IMR-90 (cell line): ENCODE data around the gene NHLRC2. TPM values are rescaled to one million over a fixed set of nuclear protein-coding genes. Genes with fewer than 3 reads are reported as not detected.

Source experiments
- ATAC-seq: fragments of 200-7000 bp; cut with Tn5 transposase; 2 replicates; pipeline ENCODE4 v1.9.1; 2020; ENCODE audit warnings: low read depth, mild to moderate bottlenecking, moderate library complexity
- BruUV-seq: library from RNA; stranded (reverse); fragments of 400-500 nt; replicated peaks from 2 replicates; lab custom pipeline; 2021; lab: Mats Ljungman, UMichigan
- CTCF ChIA-PET: fragments of 300-600 bp; formaldehyde crosslinking; extraction: SDS; loops from one replicate; lab custom pipeline; 2021; ENCODE audit warnings: antibody characterized with exemption; lab: Yijun Ruan, JAX
- POLR2A ChIA-PET: fragments of 300-600 bp; sonication (Branson Sonifier 250); formaldehyde crosslinking; loops from one replicate; lab custom pipeline; 2022; ENCODE audit warnings: antibody characterized with exemption; ENCODE audit not compliant: unreplicated experiment; lab: Charles Lee
- DNase-seq: peaks from one replicate; pipeline ENCODE4 v3.0.0; 2013
- H2AFZ ChIP-seq: replicated peaks from 2 replicates; pipeline ENCODE3; 2013; ENCODE audit warnings: low read length, mild to moderate bottlenecking; ENCODE audit not compliant: poor library complexity
- H2AK5ac ChIP-seq: 2 replicates; pipeline ENCODE4 v1.6.1; 2013; ENCODE audit warnings: low read depth, low read length, inconsistent platforms
- H2AK9ac ChIP-seq: replicated peaks from 2 replicates; pipeline ENCODE3; 2013; ENCODE audit warnings: mild to moderate bottlenecking, low read depth, low read length, moderate library complexity; ENCODE audit not compliant: poor library complexity
- H2BK120ac ChIP-seq: 2 replicates; pipeline ENCODE4 v1.6.1; 2013; ENCODE audit warnings: low read depth, low read length, inconsistent platforms
- H2BK15ac ChIP-seq: 3 replicates; pipeline ENCODE4 v1.6.1; 2013; ENCODE audit warnings: low read depth, low read length, inconsistent platforms
- H2BK20ac ChIP-seq: 2 replicates; pipeline ENCODE4 v1.6.1; 2013; ENCODE audit warnings: low read depth, mild to moderate bottlenecking, inconsistent platforms, low read length, moderate library complexity
- H2BK5ac ChIP-seq: 2 replicates; pipeline ENCODE4 v1.6.1; 2013; ENCODE audit warnings: mild to moderate bottlenecking, low read depth, low read length, inconsistent platforms; ENCODE audit not compliant: poor library complexity, severe bottlenecking
- H3K14ac ChIP-seq: replicated peaks from 2 replicates; pipeline ENCODE4 v1.6.1; 2013; ENCODE audit warnings: low read depth, low read length, inconsistent platforms
- H3K18ac ChIP-seq: 2 replicates; pipeline ENCODE4 v1.6.1; 2013; ENCODE audit warnings: low read depth, low read length, control low read depth
- H3K23ac ChIP-seq: 2 replicates; pipeline ENCODE4 v1.6.1; 2013; ENCODE audit warnings: low read depth, low read length, inconsistent platforms
- H3K27ac ChIP-seq: 2 replicates; pipeline ENCODE4 v1.5.1; 2013; ENCODE audit warnings: mild to moderate bottlenecking, control low read depth, low read length; ENCODE audit not compliant: insufficient read depth
- H3K27me3 ChIP-seq: 2 replicates; pipeline ENCODE4 v1.6.1; 2013; ENCODE audit warnings: low read length; ENCODE audit not compliant: control insufficient read depth, insufficient read depth
- H3K36me3 ChIP-seq: 2 replicates; pipeline ENCODE4 v1.6.1; 2013; ENCODE audit warnings: low read length, mixed read lengths; ENCODE audit not compliant: control insufficient read depth, insufficient read depth
- H3K4ac ChIP-seq: 2 replicates; pipeline ENCODE4 v1.6.1; 2013; ENCODE audit warnings: low read depth, low read length, inconsistent platforms
- H3K4me1 ChIP-seq: 2 replicates; pipeline ENCODE4 v1.6.1; 2013; ENCODE audit warnings: low read length, mixed read lengths; ENCODE audit not compliant: control insufficient read depth, insufficient read depth
- H3K4me2 ChIP-seq: 2 replicates; pipeline ENCODE4 v1.6.1; 2013; ENCODE audit warnings: low read depth, mild to moderate bottlenecking, control low read depth, low read length, moderate library complexity
- H3K4me3 ChIP-seq: 2 replicates; pipeline ENCODE4 v1.5.1; 2013; ENCODE audit warnings: low read depth, mild to moderate bottlenecking, control low read depth, low read length, moderate library complexity; ENCODE audit not compliant: insufficient read depth
- H3K56ac ChIP-seq: 2 replicates; pipeline ENCODE4 v1.6.1; 2013; ENCODE audit warnings: low read length, inconsistent platforms; ENCODE audit not compliant: insufficient read depth; ENCODE audit errors: extremely low read depth
- H3K79me1 ChIP-seq, 2 experiments: 2 replicates each; pipeline ENCODE4 v1.6.1; 2013; ENCODE audit warnings: low read length in 2 of 2, inconsistent platforms in 1 of 2, low read depth in 1 of 2
- H3K9ac ChIP-seq: 2 replicates; pipeline ENCODE4 v1.6.1; 2013; ENCODE audit warnings: low read depth, low read length, control low read depth
- H3K9me1 ChIP-seq: 2 replicates; pipeline ENCODE4 v1.6.1; 2013; ENCODE audit warnings: low read length, inconsistent platforms; ENCODE audit not compliant: insufficient read depth
- H3K9me3 ChIP-seq: 2 replicates; pipeline ENCODE4 v1.6.1; 2013; ENCODE audit warnings: low read length; ENCODE audit not compliant: control insufficient read depth, insufficient read depth
- H4K20me1 ChIP-seq: 2 replicates; pipeline ENCODE4 v1.6.1; 2013; ENCODE audit warnings: low read length, inconsistent platforms; ENCODE audit not compliant: insufficient read depth
- H4K5ac ChIP-seq: 2 replicates; pipeline ENCODE4 v1.6.1; 2013; ENCODE audit warnings: mild to moderate bottlenecking, low read depth, low read length, control low read depth
- H4K8ac ChIP-seq, 2 experiments: 2 replicates each; pipeline ENCODE4 v1.6.1; 2013; ENCODE audit warnings: low read depth in 2 of 2, low read length in 2 of 2, control low read depth in 1 of 2, inconsistent platforms in 1 of 2
- H4K91ac ChIP-seq: 2 replicates; pipeline ENCODE4 v1.6.1; 2013; ENCODE audit warnings: low read depth, low read length, inconsistent platforms; ENCODE audit not compliant: insufficient read depth
- BHLHE40 ChIP-seq: fragments of 150-350 bp; IDR thresholded peaks from 2 replicates; pipeline ENCODE4 v1.6.1; 2016; ENCODE audit warnings: mild to moderate bottlenecking, low read depth, low read length
- CEBPB ChIP-seq: IDR thresholded peaks from 2 replicates; pipeline ENCODE4 v1.6.1; 2012; ENCODE audit warnings: low read depth, low read length, improper control_type of control experiment
- MAFK ChIP-seq: IDR thresholded peaks from 2 replicates; pipeline ENCODE4 v1.6.1; 2012; ENCODE audit warnings: low read depth, low read length, improper control_type of control experiment
- MAZ ChIP-seq: IDR thresholded peaks from 2 replicates; pipeline ENCODE4 v1.6.1; 2012; ENCODE audit warnings: low read depth, mild to moderate bottlenecking, low read length, improper control_type of control experiment, moderate library complexity, borderline replicate concordance
- MXI1 ChIP-seq: IDR thresholded peaks from 2 replicates; pipeline ENCODE4 v1.6.1; 2012; ENCODE audit warnings: low read depth, mild to moderate bottlenecking, low read length, moderate library complexity, borderline replicate concordance
- NFE2L2 ChIP-seq: fragments of 150-350 bp; IDR thresholded peaks from 2 replicates; pipeline ENCODE4 v1.6.1; 2016; ENCODE audit warnings: low read depth, mild to moderate bottlenecking, low read length
- POLR2A ChIP-seq: IDR thresholded peaks from 2 replicates; pipeline ENCODE4 v1.6.1; 2012; ENCODE audit warnings: mild to moderate bottlenecking, low read depth, low read length
- RAD21 ChIP-seq: IDR thresholded peaks from 2 replicates; pipeline ENCODE4 v1.6.1; 2012; ENCODE audit warnings: low read length, improper control_type of control experiment
- RCOR1 ChIP-seq: IDR thresholded peaks from 2 replicates; pipeline ENCODE4 v1.6.1; 2012; ENCODE audit warnings: mild to moderate bottlenecking, low read length, improper control_type of control experiment; ENCODE audit not compliant: insufficient replicate concordance
- RFX5 ChIP-seq: IDR thresholded peaks from 2 replicates; pipeline ENCODE4 v1.8.0; 2012; ENCODE audit warnings: low read depth, mild to moderate bottlenecking, low read length, moderate library complexity
- WGBS, 2 experiments: methylation state at CpG; one replicate each; pipeline versions ENCODE4 v1.1.5 to v1.1.7; 2013; ENCODE audit warnings: missing lambda C conversion rate in 2 of 2; ENCODE audit not compliant: insufficient read length in 1 of 2; ENCODE audit errors: extremely low coverage in 2 of 2; 5-methylcytosine and 5-hydroxymethylcytosine counted together
- dilution Hi-C: fragments of 300-500 bp; cut with HindIII; formaldehyde crosslinking; loops from one replicate; pipeline ENCODE4 v1.14.3; 2018; ENCODE audit warnings: low sequenced_read_pairs; ENCODE audit not compliant: unreplicated experiment
- in situ Hi-C: fragments of 300-500 bp; cut with MboI; formaldehyde crosslinking; loops from 3 replicates; pipeline ENCODE4 v1.14.3; 2019; ENCODE audit warnings: low sequenced_read_pairs, inconsistent platforms, mixed read lengths
- intact Hi-C: fragments of 100-400 bp; cut with micrococcal nuclease; formaldehyde crosslinking; loops from 2 replicates; pipeline ENCODE4 v1.10.0; 2022
- polyA plus RNA-seq, 3 experiments: library from polyadenylated mRNA; depleted of rRNA; stranded (reverse); fragments of >200 nt; gene quantifications; 2 replicates each; pipeline ENCODE4 v1.2.3, GENCODE V29; 2012; ENCODE audit warnings: low replicate concordance in 1 of 3
- total RNA-seq: library from RNA; depleted of rRNA; stranded (reverse); fragments of >200 nt; gene quantifications from 2 replicates; pipeline ENCODE4 v1.2.3, GENCODE V29; 2012
- TF ChIP-seq, protein P1 (sequence below): fragments of 150-350 bp; IDR thresholded peaks from 2 replicates; pipeline ENCODE4 v1.6.1; 2017; ENCODE audit warnings: mild to moderate bottlenecking, antibody characterized with exemption, low read length, low read depth
- TF ChIP-seq, protein P2 (sequence below): fragments of 150-350 bp; IDR thresholded peaks from 2 replicates; pipeline ENCODE4 v1.6.1; 2016; ENCODE audit warnings: low read depth, mild to moderate bottlenecking, low read length, moderate library complexity, borderline replicate concordance

Gene NHLRC2
- total and polyA plus RNA-seq, 2 of the 4 experiments (the other 2 are of a cell fraction), result 3.0 to 11.8 TPM

DNA sequence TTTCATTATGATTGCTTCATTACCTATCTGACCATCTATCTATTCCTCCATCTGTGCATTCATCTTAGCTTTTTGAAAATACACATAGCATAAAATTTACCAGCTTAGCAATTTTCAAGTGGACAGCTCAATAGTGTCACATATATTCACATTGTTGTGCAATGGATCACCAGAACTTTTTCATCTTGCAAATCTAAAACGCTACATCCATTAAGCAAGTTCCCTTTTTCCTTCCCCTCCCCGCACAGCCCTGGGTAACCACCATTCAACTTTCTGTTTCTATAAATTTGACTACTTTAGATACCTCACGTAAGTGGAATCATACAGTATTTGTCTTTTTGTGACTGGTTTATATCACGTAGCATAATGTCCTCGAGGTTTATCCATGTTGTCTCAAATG, 111.2 kb downstream of the NHLRC2 start:
- no TSS peak for BruUV-seq
- TF ChIP-seq, protein P1, sequence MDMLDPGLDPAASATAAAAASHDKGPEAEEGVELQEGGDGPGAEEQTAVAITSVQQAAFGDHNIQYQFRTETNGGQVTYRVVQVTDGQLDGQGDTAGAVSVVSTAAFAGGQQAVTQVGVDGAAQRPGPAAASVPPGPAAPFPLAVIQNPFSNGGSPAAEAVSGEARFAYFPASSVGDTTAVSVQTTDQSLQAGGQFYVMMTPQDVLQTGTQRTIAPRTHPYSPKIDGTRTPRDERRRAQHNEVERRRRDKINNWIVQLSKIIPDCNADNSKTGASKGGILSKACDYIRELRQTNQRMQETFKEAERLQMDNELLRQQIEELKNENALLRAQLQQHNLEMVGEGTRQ, result no peak
- no peak for TF ChIP-seq RFX5
- TF ChIP-seq NFE2L2, result no peak
- TF ChIP-seq RAD21, result no peak
- TF ChIP-seq MXI1, result no peak
- TF ChIP-seq BHLHE40, result no peak
- no peak for TF ChIP-seq MAZ
- TF ChIP-seq RCOR1, result no peak
- TF ChIP-seq, protein P2, sequence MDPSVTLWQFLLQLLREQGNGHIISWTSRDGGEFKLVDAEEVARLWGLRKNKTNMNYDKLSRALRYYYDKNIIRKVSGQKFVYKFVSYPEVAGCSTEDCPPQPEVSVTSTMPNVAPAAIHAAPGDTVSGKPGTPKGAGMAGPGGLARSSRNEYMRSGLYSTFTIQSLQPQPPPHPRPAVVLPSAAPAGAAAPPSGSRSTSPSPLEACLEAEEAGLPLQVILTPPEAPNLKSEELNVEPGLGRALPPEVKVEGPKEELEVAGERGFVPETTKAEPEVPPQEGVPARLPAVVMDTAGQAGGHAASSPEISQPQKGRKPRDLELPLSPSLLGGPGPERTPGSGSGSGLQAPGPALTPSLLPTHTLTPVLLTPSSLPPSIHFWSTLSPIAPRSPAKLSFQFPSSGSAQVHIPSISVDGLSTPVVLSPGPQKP, result no peak
- TF ChIP-seq POLR2A, result no peak
- no peak for TF ChIP-seq CEBPB
- TF ChIP-seq MAFK, result no peak
- Histone ChIP-seq H2BK20ac (no peak overlapping the region), H3K9me3 (no peaks in the 10 kb centered on the region), H3K14ac (no peak overlapping the region), H3K23ac (no peak overlapping the region), H3K56ac (no peak overlapping the region), H3K18ac (no peak overlapping the region), H2BK15ac (no peak overlapping the region), H3K9me1 (no peaks in the 10 kb centered on the region; the same call in 1 of the 2 replicates), H2AFZ (no peak overlapping the region), H2BK120ac (no peak overlapping the region), H2AK9ac (no peak overlapping the region), H4K5ac (no peak overlapping the region), H3K27ac (no peak overlapping the region), H3K9ac (no peak overlapping the region), H4K20me1 (no peaks in the 10 kb centered on the region), H3K4ac (no peak overlapping the region), H2AK5ac (no peak overlapping the region), H3K79me1 (no peaks in the 10 kb centered on the region), H3K4me3 (no peak overlapping the region), H4K91ac (no peak overlapping the region), H4K8ac (no peak overlapping the region), H3K4me1 (no peaks in the 10 kb centered on the region), H3K4me2 (no peak overlapping the region), H3K36me3 (no peaks in the 10 kb centered on the region), H3K27me3 (peaks cover 12% of the 10 kb centered on the region; the same call in 1 of the 2 replicates), H2BK5ac (no peak overlapping the region)
- intact Hi-C loops (no loop called here), dilution Hi-C loops (no loop called here), in situ Hi-C loops (no loop called here)
- DNase-seq, result no peak
- no peak for ATAC-seq
- CTCF ChIA-PET, result no interaction called here
- WGBS, 2 experiments, result no CpG with 5 or more reads among the region's 5 CpGs
- POLR2A ChIA-PET, result no interaction called here
